ENCODE data around the gene LRRC61.

LRRC61 gene

DNA sequence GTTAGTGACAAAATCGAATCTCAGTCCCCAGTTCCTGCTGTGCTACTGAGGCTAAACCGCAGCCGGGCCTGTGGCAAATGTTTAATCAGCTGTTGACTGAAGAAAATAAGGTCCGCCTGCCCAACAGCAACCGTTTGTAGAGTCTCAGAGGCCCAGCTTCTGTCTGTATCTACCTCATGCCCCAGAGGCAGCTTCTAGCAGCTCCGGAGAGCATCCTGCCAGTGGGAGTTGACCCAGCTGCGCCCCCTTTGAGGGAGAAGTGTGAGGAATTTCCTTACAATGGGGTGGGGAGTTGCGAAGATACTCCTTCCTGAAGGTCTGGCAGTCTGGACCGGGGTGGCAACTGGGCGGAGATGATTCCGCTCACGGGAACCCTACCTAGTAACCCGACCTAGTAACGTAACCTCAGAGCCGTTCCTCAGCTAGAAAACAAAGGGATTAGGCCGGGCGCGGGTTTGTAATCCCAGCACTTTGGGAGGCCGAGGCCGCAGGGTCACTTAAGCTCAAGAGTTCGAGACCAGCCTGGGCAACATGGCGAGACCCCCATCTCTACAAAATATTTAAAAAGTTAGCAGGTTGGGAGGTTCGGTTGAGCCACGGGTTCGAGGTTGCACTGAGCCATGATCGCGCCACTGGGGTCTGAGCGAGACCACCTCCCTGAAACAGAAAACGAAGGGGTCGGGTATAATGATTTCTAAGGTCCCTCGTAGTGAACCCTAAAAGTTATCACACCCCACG, 55.1 kb downstream of the LRRC61 start (continued):
- TF ChIP-seq ZNF660 (tag by site-specific recombination; IDR thresholded peaks at IDR 0.05) (peak; percentile 10; the same call in 1 of the 2 replicates), ZBTB48 (tag by site-specific recombination; IDR thresholded peaks at IDR 0.05) (peak; percentile 83), EGR2 (tag by site-specific recombination; IDR thresholded peaks at IDR 0.05; ENCODE audit: low read depth) (peak; percentile 48), IKZF3 (tag by site-specific recombination; IDR thresholded peaks at IDR 0.05) (peak; percentile 86), ZNF2 (tag by site-specific recombination; IDR thresholded peaks at IDR 0.05) (no peak), ZNF843 (tag by site-specific recombination; IDR thresholded peaks at IDR 0.05) (peak; percentile 20; the same call in 1 of the 2 replicates), ZNF426 (tag by site-specific recombination; IDR thresholded peaks at IDR 0.05) (no peak), ZNF433 (tag by site-specific recombination; IDR thresholded peaks at IDR 0.05; ENCODE audit: low read depth) (no peak), SP2 (tag by site-specific recombination; IDR thresholded peaks at IDR 0.05) (peak; percentile 85), ZNF366 (tag by site-specific recombination; conservative IDR thresholded peaks at IDR 0.05) (peak; percentile 51), ZNF10 (tag by site-specific recombination; IDR thresholded peaks at IDR 0.05) (no peak), ZNF140 (tag by site-specific recombination; IDR thresholded peaks at IDR 0.05) (no peak), WT1 (tag by site-specific recombination; IDR thresholded peaks at IDR 0.05) (peak; percentile 45), ZNF510 (tag by site-specific recombination; IDR thresholded peaks at IDR 0.05; ENCODE audit: insufficient replicate concordance) (no peak), ZNF791 (tag by site-specific recombination; IDR thresholded peaks at IDR 0.05) (no peak), ZNF341 (tag by site-specific recombination; IDR thresholded peaks at IDR 0.05; ENCODE audit: low read depth) (peak; percentile 43; the same call in 1 of the 2 replicates), ZNF214 (tag by site-specific recombination; IDR thresholded peaks at IDR 0.05; ENCODE audit: borderline replicate concordance) (no peak), ZNF600 (tag by site-specific recombination; IDR thresholded peaks at IDR 0.05) (0 out of 2 replicates have a peak, but pooled peaks have one; percentile 56), ZNF37A (tag by site-specific recombination; IDR thresholded peaks at IDR 0.05) (no peak), ZNF585B (tag by site-specific recombination; IDR thresholded peaks at IDR 0.05) (no peak), KLF9 (tag by site-specific recombination; IDR thresholded peaks at IDR 0.05; ENCODE audit: low read depth) (no peak)
- TF ChIP-seq, protein P1, sequence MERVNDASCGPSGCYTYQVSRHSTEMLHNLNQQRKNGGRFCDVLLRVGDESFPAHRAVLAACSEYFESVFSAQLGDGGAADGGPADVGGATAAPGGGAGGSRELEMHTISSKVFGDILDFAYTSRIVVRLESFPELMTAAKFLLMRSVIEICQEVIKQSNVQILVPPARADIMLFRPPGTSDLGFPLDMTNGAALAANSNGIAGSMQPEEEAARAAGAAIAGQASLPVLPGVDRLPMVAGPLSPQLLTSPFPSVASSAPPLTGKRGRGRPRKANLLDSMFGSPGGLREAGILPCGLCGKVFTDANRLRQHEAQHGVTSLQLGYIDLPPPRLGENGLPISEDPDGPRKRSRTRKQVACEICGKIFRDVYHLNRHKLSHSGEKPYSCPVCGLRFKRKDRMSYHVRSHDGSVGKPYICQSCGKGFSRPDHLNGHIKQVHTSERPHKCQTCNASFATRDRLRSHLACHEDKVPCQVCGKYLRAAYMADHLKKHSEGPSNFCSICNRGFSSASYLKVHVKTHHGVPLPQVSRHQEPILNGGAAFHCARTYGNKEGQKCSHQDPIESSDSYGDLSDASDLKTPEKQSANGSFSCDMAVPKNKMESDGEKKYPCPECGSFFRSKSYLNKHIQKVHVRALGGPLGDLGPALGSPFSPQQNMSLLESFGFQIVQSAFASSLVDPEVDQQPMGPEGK (tag by site-specific recombination; IDR thresholded peaks at IDR 0.05): peak; percentile 41
- TF ChIP-seq, protein P2, sequence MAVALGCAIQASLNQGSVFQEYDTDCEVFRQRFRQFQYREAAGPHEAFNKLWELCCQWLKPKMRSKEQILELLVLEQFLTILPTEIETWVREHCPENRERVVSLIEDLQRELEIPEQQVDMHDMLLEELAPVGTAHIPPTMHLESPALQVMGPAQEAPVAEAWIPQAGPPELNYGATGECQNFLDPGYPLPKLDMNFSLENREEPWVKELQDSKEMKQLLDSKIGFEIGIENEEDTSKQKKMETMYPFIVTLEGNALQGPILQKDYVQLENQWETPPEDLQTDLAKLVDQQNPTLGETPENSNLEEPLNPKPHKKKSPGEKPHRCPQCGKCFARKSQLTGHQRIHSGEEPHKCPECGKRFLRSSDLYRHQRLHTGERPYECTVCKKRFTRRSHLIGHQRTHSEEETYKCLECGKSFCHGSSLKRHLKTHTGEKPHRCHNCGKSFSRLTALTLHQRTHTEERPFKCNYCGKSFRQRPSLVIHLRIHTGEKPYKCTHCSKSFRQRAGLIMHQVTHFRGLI (tag by site-specific recombination; IDR thresholded peaks at IDR 0.05): peak; percentile 57; the same call in 1 of the 2 replicates
- TF ChIP-seq, protein P3, sequence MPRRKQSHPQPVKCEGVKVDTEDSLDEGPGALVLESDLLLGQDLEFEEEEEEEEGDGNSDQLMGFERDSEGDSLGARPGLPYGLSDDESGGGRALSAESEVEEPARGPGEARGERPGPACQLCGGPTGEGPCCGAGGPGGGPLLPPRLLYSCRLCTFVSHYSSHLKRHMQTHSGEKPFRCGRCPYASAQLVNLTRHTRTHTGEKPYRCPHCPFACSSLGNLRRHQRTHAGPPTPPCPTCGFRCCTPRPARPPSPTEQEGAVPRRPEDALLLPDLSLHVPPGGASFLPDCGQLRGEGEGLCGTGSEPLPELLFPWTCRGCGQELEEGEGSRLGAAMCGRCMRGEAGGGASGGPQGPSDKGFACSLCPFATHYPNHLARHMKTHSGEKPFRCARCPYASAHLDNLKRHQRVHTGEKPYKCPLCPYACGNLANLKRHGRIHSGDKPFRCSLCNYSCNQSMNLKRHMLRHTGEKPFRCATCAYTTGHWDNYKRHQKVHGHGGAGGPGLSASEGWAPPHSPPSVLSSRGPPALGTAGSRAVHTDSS (tag by site-specific recombination; IDR thresholded peaks at IDR 0.05): no peak
- TF ChIP-seq, protein P4, sequence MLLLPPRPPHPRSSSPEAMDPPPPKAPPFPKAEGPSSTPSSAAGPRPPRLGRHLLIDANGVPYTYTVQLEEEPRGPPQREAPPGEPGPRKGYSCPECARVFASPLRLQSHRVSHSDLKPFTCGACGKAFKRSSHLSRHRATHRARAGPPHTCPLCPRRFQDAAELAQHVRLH (tag by site-specific recombination; IDR thresholded peaks at IDR 0.05): no peak
- TF ChIP-seq, protein P5, sequence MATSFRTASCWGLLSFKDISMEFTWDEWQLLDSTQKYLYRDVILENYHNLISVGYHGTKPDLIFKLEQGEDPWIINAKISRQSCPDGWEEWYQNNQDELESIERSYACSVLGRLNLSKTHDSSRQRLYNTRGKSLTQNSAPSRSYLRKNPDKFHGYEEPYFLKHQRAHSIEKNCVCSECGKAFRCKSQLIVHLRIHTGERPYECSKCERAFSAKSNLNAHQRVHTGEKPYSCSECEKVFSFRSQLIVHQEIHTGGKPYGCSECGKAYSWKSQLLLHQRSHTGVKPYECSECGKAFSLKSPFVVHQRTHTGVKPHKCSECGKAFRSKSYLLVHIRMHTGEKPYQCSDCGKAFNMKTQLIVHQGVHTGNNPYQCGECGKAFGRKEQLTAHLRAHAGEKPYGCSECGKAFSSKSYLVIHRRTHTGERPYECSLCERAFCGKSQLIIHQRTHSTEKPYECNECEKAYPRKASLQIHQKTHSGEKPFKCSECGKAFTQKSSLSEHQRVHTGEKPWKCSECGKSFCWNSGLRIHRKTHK (tag by site-specific recombination; IDR thresholded peaks at IDR 0.05): no peak
- TF ChIP-seq, protein P6, sequence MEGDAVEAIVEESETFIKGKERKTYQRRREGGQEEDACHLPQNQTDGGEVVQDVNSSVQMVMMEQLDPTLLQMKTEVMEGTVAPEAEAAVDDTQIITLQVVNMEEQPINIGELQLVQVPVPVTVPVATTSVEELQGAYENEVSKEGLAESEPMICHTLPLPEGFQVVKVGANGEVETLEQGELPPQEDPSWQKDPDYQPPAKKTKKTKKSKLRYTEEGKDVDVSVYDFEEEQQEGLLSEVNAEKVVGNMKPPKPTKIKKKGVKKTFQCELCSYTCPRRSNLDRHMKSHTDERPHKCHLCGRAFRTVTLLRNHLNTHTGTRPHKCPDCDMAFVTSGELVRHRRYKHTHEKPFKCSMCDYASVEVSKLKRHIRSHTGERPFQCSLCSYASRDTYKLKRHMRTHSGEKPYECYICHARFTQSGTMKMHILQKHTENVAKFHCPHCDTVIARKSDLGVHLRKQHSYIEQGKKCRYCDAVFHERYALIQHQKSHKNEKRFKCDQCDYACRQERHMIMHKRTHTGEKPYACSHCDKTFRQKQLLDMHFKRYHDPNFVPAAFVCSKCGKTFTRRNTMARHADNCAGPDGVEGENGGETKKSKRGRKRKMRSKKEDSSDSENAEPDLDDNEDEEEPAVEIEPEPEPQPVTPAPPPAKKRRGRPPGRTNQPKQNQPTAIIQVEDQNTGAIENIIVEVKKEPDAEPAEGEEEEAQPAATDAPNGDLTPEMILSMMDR (tag by site-specific recombination; IDR thresholded peaks at IDR 0.05): peak; percentile 71
- TF ChIP-seq, protein P7, sequence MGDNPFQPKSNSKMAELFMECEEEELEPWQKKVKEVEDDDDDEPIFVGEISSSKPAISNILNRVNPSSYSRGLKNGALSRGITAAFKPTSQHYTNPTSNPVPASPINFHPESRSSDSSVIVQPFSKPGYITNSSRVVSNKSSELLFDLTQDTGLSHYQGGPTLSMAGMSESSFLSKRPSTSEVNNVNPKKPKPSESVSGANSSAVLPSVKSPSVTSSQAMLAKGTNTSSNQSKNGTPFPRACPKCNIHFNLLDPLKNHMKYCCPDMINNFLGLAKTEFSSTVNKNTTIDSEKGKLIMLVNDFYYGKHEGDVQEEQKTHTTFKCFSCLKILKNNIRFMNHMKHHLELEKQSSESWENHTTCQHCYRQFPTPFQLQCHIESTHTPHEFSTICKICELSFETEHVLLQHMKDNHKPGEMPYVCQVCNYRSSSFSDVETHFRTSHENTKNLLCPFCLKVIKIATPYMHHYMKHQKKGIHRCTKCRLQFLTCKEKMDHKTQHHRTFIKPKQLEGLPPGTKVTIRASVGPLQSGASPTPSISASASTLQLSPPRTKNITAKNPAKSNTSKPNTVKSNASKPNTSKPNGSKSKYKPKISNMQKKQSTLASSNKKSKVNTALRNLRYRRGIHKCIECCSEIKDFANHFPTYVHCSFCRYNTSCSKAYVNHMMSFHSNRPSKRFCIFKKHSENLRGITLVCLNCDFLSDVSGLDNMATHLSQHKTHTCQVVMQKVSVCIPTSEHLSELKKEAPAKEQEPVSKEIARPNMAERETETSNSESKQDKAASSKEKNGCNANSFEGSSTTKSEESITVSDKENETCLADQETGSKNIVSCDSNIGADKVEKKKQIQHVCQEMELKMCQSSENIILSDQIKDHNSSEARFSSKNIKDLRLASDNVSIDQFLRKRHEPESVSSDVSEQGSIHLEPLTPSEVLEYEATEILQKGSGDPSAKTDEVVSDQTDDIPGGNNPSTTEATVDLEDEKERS (tag by site-specific recombination; IDR thresholded peaks at IDR 0.05): no peak
